ENCODE measurements around the gene MYO1B. TPM values are rescaled to one million over a fixed set of nuclear protein-coding genes. Genes with fewer than 3 reads are reported as not detected.

Gene MYO1B
- total and polyA plus RNA-seq, 2 of the 8 experiments (the other 6 are each of a cell fraction or from before 2014, with no cell fraction given), result 15.5 to 61.2 TPM

DNA sequence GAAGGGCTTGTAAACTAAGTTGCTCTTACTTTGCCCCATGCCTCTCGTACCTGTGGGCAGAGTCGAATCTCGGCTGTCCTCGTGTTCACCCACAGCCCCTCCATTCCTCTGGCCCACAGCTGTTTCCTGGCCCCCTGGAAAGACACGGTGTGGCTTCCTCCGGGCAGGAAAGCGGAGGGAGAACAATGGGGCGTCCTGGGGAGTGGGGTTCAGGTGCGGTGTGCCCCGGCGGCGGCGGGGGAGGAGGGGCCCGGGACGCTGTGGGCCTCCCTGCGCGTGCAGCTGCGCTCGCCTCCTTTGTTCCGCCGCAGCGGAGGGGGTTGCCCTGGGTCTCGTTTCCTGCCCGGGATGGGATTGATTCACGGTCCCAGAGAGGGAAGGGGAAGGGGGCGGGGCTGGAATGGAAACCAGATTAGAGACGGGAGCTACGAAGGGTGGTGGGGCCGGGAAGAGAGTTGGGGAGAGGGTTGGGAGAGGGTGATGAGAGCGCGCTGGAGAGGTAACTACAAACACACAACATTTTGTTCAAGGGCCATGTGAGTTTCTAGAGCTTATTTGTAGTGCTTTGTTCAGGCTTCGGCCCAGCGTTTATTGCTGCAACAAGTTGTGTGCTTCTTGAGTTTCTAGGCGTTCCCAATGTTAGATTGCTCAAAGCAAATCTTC lies 796 bp downstream of the MYO1B start (continued):
- TF ChIP-seq, protein P1, sequence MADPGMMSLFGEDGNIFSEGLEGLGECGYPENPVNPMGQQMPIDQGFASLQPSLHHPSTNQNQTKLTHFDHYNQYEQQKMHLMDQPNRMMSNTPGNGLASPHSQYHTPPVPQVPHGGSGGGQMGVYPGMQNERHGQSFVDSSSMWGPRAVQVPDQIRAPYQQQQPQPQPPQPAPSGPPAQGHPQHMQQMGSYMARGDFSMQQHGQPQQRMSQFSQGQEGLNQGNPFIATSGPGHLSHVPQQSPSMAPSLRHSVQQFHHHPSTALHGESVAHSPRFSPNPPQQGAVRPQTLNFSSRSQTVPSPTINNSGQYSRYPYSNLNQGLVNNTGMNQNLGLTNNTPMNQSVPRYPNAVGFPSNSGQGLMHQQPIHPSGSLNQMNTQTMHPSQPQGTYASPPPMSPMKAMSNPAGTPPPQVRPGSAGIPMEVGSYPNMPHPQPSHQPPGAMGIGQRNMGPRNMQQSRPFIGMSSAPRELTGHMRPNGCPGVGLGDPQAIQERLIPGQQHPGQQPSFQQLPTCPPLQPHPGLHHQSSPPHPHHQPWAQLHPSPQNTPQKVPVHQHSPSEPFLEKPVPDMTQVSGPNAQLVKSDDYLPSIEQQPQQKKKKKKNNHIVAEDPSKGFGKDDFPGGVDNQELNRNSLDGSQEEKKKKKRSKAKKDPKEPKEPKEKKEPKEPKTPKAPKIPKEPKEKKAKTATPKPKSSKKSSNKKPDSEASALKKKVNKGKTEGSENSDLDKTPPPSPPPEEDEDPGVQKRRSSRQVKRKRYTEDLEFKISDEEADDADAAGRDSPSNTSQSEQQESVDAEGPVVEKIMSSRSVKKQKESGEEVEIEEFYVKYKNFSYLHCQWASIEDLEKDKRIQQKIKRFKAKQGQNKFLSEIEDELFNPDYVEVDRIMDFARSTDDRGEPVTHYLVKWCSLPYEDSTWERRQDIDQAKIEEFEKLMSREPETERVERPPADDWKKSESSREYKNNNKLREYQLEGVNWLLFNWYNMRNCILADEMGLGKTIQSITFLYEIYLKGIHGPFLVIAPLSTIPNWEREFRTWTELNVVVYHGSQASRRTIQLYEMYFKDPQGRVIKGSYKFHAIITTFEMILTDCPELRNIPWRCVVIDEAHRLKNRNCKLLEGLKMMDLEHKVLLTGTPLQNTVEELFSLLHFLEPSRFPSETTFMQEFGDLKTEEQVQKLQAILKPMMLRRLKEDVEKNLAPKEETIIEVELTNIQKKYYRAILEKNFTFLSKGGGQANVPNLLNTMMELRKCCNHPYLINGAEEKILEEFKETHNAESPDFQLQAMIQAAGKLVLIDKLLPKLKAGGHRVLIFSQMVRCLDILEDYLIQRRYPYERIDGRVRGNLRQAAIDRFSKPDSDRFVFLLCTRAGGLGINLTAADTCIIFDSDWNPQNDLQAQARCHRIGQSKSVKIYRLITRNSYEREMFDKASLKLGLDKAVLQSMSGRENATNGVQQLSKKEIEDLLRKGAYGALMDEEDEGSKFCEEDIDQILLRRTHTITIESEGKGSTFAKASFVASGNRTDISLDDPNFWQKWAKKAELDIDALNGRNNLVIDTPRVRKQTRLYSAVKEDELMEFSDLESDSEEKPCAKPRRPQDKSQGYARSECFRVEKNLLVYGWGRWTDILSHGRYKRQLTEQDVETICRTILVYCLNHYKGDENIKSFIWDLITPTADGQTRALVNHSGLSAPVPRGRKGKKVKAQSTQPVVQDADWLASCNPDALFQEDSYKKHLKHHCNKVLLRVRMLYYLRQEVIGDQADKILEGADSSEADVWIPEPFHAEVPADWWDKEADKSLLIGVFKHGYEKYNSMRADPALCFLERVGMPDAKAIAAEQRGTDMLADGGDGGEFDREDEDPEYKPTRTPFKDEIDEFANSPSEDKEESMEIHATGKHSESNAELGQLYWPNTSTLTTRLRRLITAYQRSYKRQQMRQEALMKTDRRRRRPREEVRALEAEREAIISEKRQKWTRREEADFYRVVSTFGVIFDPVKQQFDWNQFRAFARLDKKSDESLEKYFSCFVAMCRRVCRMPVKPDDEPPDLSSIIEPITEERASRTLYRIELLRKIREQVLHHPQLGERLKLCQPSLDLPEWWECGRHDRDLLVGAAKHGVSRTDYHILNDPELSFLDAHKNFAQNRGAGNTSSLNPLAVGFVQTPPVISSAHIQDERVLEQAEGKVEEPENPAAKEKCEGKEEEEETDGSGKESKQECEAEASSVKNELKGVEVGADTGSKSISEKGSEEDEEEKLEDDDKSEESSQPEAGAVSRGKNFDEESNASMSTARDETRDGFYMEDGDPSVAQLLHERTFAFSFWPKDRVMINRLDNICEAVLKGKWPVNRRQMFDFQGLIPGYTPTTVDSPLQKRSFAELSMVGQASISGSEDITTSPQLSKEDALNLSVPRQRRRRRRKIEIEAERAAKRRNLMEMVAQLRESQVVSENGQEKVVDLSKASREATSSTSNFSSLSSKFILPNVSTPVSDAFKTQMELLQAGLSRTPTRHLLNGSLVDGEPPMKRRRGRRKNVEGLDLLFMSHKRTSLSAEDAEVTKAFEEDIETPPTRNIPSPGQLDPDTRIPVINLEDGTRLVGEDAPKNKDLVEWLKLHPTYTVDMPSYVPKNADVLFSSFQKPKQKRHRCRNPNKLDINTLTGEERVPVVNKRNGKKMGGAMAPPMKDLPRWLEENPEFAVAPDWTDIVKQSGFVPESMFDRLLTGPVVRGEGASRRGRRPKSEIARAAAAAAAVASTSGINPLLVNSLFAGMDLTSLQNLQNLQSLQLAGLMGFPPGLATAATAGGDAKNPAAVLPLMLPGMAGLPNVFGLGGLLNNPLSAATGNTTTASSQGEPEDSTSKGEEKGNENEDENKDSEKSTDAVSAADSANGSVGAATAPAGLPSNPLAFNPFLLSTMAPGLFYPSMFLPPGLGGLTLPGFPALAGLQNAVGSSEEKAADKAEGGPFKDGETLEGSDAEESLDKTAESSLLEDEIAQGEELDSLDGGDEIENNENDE (IDR thresholded peaks at IDR 0.05; ENCODE audit: insufficient replicate concordance, low read length), result no peak
- TF ChIP-seq POU5F1 (IDR thresholded peaks at IDR 0.05; ENCODE audit: low read depth, low read length), result no peak
- TF ChIP-seq RNF2 (IDR thresholded peaks at IDR 0.05; ENCODE audit: borderline replicate concordance, low read depth, low read length, missing control alignments, poor library complexity, severe bottlenecking), result no peak
- no peak for TF ChIP-seq CHD1 (IDR thresholded peaks at IDR 0.05; ENCODE audit: low read depth, low read length)
- peak; percentile 32 to 79; a peak in 3 of 4 replicates for TF ChIP-seq HDAC2 (IDR thresholded peaks at IDR 0.05; ENCODE audit: borderline replicate concordance in 1 of 2, low read depth in 2 of 2, low read length in 2 of 2)
- no peak for TF ChIP-seq CTBP2 (IDR thresholded peaks at IDR 0.05; ENCODE audit: borderline replicate concordance, insufficient read depth, insufficient read length, low read length)
- TF ChIP-seq, protein P2, sequence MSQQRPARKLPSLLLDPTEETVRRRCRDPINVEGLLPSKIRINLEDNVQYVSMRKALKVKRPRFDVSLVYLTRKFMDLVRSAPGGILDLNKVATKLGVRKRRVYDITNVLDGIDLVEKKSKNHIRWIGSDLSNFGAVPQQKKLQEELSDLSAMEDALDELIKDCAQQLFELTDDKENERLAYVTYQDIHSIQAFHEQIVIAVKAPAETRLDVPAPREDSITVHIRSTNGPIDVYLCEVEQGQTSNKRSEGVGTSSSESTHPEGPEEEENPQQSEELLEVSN (IDR thresholded peaks at IDR 0.05), result no peak
- no peak for TF ChIP-seq GABPA (IDR thresholded peaks at IDR 0.05; ENCODE audit: borderline replicate concordance, insufficient read depth, low read length)

All from H1 (cell line).